Stimulated activated CD4-positive, alpha-beta T cell treated with anti-CD3 and anti-CD28 coated beads, Interleukin-12 subunit alpha, Interleukin-12 subunit beta, amount 100 ng/mL, for 24 hours (primary cell): ENCODE results near the gene C1QL1.

Experiments
- DNase-seq, 2 experiments: peaks; one replicate each; pipeline ENCODE4 v3.0.0-alpha.2; 2020; ENCODE audit warnings: low read depth in 2 of 2

C1QL1 gene

DNA sequence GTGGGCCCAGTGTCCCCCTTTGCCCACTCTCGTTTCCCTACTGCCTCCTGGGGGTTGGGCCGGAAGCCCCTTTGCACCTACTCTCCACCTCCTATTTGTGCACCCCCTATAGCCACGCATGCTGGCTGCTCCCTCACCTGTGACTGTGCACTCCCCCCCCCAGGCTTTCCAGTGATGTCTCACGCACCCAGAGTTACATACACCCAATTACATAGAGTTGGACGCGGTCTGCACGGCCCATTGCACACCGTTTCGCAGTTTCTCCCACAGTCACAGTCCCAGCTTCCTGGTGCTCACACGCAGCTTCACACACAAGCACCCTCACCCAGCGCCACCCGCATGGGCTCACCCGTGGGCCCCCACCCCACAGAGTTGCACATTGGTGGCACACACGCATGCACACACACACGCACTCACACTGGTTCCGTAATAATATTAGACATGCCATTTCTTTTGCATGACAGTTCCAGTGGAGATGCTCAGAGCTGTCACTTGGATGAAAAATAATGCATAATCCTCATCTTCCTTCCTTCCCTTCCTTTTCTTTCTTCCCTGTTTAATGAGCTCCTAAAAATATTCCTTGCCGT, 21.5 kb upstream of the C1QL1 start:
- DNase-seq = no peak

DNA sequence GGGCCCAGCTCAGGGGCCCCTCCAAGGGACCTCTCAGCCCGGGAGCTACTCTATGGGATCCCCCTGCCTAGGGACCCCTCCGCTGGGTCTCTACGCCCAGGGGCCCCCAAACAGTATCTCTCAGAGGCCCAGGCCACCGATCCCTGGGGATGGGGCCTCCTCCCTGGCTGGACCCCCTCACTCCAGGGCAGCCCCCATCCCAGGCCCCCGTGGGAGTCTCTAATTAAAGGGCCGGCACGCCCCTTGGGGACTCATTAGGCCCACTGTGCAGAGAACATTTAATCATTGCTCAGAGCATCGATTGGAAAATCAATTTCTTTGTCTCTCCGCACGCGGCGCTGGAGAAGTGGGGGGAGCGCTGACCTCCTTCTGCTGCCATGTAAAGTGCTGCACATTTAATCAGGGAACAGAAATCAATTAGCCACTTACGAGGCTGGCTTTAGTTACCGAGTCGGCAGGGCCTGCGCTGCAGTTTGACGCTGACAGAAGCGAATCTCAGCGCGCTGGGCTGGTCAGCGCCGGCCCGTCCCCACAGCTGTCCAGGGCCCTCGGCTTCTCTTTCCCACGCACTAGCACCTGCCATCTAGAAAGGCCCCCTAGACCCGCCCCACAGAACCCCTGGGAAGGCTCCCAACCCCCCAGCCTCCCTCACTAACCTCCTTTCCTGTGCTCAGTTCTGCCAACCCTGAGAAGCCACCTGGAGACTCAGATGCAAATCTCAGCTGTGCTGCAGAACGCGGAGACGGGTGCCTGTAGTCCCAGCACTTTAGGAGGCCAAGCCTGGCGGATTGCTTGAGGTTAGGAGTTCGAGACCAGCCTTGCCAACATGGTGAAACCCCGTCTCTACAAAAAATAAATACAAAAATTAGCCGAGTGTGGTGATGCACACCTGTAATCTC, 20.2 kb upstream of the C1QL1 start:
- no peak for DNase-seq

DNA sequence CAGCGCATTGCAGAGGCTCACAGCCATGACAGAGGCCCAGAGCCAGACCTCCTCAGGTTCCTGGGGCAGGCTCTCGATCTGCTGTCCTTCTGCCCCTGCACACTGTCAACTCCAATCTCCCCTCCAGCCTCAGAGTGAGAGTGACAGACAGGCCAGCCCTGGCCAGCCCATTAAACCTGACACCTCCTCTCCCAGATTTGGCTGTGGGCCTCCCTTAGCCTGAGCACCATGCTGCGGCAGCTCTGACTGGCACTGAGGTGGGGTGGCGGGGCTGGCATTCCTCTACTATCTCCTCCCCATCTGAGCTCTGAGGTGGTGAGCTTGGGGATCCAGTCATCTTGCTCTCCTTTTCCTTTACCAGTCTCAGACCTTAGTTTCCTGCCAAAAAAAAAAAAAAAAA, 15.5 kb upstream of the C1QL1 start:
- DNase-seq = no peak

DNA sequence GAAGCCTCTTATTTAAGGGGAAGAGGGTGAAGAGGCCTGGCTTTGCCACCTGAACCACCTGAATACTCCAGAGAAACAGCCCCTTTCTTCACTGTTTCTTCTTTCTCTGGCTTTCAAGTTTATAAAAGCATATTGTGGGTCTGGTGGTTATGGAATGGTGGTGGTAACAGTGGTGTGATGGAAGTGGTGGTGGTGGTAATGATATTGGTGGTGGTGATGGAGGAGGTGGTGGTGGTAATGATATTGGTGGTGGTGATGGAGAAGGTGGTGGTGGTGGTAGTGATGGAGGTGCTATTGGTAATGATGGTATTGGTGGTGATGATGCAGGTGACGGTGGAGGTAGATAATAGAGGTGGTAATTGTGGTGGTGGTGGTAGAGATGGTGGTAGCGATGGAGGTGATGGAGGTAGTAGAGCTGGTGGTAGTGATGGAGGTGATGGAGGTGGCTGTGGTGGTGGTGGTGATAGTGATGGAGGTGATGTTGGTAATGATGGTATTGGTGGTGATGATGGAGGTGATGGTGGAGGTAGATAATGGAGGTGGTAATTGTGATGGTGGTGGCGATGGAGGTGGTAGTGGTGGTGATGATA, 14.1 kb upstream of the C1QL1 start:
- no peak for DNase-seq

DNA sequence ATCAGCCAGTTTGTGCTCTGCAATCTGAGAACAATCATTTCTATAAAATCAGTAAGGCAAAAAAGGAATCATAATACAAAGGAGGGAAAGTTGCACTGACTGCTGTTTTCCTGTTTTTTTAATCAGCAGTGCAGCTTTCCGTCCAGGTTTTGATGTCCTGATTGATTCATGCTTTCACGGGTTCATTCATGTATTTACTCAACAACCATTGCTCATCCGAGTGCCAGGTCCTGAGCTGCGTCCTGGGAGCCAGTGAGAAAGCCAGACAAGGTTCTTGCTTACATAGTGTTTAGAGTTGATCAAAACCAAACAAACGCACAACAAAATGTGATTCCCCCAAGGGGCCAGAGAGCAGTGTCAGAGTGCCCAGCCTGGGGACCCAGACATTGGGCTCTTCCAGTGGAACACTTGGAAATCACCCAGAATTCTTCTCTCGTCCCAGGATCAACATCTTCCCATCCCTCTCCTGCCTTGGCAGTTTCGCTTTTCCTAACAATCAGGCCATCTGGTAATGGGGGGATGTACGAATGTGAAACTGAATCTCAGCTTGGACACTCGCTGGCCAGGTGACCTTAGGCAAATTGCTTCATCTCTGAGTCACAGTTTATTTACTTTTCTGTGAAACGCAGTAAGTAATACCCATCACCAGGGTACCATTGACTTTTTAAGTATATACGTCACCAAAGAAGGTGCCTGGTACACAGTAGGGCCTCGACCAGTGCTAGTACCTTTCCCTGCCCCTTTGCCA, 13.3 kb upstream of the C1QL1 start:
- DNase-seq = no peak

DNA sequence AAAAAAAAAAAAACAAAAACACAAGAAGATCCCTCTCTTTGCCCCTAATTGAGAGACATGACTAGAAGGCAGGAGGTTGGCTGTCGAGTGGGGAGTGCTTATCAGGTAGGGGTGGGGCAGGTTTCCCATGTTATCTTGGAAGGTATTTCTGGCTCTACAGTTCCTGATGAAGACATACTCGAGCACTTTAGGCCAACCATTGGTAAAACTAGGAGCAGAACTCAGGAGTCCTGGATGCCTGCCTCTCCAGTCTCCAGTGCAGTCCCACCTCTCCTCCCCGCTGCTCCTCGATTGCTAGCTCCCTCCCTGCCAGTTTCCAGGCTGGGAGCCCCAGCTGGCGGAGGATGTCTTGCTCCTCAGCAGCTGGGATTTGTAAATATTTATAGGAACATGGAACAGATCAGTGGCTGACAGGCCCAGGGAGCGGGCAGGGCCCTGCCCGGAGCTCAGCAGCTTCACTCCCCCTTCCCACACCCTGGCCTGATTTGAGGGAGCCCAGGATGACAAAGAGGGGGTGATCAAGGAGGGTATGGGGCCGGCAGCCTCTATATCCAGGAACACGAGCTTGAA, 11.4 kb upstream of the C1QL1 start:
- no peak for DNase-seq

DNA sequence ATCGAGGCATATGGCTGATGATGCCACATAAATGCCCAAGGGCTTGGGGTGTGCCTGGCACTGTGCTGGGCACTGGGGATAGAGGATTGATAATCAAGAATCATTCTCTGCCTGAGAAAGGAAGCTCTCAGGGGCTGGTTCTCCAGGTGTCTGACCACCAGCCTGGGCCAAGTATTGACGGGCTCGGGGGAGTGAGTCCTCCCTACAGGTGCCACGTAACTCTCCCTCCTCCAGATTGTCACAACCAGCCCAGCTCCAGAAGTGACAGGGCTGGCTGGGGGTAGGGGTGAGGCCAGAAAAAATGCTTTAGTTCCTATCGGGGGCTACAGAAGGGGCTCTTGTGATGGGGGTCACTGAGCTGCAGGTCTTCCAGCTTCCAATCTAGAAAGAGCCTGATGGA, 10.7 kb upstream of the C1QL1 start:
- no peak for DNase-seq

DNA sequence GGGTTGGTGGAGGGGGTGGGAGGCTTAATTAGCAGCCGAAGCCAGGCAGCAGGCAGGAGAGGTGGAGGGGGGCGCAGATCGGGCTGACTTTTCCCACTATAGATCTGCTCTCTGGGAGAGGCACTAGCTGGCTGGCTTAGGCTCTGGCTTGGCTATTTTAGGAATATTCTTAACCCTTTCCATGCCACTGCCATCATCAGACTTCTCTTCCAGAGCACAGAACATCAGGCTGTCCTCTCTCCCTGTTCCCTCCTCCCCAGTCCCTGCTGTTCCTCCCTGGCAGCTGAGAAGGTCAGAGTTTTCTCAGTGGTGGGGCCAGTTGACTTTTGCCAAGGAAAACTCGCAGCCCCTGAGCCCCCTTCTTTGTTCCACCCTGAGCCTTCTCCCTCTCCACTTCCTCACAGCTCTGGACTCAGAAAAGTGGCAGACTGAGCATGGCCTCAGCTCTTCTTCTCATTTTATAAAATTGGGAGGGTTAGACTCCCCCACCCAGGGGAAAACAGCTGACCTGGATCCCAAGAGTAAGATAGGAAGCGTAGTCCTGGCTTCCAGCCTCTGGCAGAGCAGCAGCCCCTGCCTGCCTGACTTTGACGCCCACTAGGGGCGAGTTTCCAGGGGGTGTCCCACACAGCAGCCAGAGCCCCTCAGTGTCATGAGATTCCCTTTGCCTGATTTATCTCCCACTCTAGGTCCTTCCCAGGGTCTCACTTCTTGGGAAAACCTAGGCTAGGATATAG, 9.9 kb upstream of the C1QL1 start:
- DNase-seq = no peak

DNA sequence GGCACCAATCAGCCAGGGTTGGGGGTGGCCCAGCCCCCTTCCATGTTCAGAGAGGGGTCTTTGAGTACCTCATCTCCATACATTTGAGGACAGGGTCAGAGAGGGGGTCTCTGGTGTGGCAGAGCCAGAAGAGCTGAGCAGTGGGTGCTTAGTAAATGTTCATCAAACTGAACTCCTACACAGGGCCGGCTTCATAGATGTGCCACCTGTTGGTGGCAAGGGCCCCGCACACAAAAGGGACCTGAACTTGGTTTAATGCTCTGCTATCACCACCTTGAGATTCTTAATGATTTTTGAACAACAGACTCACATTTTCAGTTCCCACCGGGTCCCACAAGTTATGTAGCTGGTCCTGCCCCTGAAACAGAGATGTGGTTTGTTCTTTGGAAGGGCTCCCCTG, 9.0 kb upstream of the C1QL1 start:
- no peak for DNase-seq

DNA sequence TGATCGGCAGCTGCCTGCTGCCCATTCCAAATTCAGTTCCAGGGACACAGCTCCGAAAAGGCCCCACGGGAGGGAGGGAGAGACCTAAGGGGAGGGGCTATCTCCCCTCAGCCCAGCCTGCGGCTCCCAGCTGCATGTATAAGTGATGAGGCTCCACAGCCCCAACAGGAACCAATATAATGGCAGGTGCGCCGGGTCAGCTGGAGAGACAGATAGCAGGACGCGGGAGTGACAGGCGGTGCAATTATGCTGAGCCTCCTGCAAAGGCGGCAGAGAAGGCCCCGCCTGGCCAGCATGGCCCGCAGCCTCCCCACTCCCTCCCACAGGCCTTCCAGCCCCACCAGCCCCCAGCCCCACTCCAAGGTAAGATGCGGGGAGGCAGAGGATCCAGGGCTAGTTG, 8.1 kb upstream of the C1QL1 start:
- no peak for DNase-seq

DNA sequence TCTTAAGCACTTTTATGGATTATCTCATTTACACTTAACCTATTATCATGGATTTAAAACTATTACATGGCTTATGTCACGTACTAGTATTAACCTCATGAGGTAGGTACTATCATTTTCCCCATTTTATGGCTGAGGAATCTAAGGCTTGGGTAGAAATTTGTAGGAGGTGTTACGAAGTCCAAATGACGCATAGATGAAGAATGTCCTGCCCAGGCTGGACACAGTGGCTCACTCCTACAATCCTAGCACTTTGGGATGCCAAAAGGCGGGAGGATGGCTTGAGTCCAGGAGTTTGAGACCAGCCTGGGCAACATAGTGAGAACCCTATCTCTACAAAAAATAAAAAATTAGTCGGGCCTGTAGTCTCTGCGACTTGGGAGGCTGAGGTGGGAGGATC, 4.8 kb upstream of the C1QL1 start:
- DNase-seq = no peak

DNA sequence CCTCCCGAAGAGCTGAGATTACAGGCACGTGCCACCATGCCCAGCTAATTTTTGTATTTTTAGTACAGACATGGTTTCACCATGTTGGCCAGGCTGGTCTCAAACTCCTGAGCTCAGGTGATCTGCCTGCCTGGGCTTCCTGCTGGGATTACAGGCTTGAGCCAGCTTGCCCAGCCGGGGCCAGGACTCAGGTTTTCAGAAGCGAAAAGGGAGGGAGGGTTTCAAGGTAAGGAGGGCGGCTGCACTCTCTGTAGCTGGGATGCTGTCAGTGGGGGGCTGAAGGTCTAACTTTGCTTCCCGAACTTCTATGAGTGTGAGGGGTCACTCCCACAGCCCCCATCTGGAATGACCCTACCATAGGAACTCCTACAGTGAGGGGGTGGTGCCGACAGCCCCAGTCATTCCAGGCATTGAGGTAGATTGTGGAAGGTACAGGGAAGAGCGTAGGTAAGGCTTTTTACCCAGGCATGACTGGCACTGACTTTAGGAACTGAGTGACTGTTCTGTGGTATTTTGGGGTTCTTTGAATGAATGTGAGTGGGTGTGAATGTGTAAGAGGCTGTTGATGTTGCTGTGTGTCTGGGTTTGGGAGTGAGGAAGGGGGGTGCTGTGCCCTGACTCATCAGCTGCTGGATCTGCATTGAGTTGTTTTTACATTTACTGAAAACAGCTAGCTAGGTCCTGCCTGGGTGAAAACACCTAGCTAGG, 3.8 kb upstream of the C1QL1 start:
- peak; percentile 32 to 55 for DNase-seq

DNA sequence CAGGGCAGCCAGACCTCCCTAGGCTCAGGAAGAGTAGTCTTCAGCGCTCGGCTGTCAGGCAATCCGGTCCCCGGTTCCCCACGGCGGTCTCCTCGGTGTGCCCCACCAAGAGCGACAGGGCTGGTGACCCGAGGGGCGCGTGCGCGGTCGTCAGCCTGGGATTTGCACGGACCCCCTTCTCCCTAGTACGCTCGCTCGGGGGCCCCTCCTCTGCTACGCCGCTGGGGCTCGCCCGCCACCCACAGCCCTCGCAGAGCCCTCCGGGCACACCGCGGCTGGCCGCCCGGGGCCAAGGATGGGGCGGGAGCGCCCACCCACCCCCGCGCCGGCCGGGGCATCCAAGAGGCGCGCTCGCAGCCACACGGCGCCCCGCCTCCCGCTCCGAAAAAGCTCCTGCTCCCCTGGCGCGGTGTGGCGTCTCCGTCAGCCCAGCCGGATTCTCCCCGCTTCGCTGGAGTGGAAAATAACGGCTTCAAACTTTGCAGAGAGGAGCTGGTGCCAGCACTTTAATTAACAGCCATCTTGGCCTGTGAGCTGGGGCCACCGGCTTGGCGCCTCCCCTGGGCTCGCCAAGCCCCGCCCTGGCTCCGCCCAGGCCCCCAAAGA, 2.1 kb upstream of the C1QL1 start:
- DNase-seq = no peak

DNA sequence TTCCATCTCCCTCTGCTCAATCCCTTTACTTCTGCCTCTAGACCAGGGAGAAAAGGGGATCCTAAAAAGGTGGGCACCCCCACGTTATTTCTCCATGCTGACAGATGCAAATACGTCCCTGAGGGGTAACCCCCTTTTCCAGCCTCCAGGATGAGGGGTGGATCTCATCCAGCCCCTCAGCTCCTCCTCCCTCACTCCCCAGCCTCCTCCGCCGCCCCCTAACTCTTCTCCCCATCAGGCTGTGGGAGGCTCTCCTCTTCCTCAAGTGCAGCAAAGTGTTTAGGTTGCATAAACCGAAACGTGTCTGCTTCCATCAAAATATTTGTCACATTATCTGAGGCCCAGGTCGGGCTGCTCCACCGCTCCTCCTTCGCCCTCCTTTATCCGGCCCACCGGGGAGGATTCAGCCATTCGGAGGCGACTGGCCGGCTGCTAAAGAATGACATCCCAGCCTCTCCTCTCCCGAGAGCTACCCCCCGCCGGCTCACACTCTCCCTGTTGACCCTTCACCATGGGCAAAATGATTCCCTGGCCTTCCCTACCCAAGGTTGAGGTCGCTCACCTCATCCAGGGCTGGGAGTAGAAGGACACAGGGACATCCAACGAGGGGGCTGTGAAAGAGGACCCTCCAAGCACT, 1.2 kb upstream of the C1QL1 start:
- no peak for DNase-seq

DNA sequence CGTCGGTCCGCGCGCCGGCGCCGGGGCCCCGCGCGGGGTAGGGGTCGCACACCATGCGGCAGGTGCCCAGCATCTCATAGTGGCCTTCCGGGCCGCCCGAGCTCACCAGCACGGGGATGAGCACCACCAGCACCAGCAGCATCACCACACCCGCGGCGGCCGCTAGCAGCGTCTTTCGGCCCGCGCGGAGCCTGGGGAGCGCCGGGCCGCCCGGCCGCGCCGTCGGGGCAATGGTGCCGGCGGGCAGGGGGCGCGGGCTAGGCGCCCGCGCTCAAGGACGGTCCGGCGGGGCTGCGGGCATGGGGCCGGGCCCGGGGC, 237 bp downstream of the C1QL1 start:
- no peak for DNase-seq

DNA sequence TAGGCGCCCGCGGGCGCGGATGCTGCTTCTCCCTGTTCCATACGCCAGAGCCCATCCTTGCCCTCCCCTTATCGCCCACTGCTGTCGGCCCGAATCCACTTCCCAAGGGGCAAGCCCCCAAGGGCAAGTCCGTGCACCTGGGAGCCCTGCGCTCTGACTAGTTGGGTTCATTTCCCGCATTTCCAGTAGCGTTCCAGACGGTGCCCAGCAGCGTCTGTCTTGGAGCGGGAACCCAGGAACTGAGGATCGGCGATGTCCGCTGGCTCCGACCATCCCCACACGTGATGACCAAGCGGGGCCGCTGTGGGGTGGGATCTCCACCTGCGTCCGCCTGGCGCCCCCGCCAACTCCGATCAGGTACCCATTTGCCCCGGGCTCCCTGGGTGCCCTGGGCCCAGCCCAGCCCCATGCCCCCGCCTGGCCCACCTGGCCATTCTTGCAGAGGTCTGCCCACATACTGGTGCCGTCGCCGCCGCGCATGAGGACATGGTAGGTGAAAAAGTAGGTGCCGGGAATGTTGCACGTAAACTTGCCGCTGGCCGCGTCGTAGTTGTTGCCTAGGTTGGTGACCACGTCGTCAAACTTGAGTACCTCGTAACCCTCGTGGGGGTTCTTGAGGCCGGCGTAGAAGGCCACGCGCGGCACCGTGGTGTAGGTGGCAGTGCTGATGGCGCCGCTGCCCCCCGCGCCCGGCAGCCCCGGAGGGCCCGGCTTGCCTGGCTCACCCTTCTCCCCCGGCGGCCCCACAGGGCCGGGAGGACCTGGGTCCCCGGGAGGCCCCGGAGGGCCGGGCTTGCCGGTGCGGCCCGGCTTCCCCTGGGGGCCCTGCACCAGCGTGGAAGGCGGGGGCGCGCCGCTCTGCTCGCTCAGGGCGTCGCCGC, 837 bp downstream of the C1QL1 start:
- no peak for DNase-seq

DNA sequence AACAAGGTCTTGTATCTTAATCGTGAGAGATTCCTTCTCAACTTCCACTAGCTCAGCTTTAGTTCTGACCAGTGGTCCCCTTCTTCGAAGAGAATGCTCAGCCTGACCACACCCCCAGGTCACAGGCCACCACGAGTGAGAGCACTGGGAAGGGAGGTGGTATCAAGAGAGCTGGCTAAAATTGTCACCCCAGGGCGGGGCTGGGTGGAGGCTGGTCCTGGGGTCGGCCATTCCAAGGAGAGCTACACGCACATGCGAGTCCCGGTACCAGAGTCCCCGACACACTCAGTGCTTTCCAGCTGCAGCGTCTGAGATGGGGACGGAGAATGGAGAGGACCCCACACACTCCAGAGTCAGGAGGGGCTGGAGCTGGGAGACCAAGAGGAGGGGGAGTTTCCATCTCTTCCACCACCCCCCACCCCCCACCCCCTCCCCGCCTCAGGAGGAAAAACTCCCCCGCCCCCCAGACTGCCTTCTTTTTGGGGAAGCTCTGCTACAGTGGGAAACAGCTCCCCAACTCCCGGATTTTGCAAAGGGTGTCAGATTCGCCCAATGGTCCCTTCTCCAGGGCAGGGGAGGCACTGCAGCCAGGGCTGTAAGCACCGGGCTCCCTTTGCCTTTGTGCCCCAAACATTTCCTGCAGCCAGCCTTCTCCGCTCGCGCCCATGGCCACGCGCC, 1.6 kb downstream of the C1QL1 start:
- no peak for DNase-seq

DNA sequence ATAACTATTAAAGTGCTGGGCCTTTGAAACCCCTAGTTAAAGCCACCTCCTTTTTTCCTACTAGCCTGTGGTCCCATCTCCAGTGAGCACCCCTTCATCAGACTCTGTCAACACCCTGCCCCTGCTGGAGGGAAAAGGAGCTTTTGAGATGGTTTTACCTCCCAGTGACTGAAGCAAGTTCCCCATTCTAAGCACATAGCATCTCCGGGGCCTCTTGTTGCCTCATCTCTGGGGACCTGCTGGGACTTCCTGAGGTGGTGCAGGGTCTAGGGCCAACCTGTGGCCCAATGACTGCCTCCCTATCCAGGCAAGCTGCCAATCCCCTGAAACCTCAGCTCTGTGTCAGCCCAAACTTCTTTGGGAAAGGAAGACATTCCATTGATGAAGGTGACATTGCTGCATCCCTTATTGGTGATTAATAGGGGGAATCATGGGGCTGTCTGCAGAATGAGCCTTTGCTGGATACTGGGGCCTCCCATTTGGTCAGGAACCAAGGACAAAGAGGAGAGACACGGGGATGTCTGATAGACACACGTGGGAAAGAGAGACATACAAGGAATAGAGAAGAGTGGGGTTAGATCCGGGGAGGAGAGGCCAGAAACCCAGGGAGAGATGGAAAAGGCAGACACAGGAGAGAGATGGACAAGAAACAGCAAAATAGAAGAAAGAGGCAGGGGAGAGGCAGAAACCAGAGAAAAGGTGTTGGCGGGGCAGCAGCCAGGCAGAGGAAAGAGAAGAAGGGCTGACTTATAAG, 2.4 kb downstream of the C1QL1 start:
- DNase-seq = no peak
